Measurements from ENCODE around the gene SCFD1.

GRCh38 chr14:30757082-30757481 is 135.0 kb downstream of the SCFD1 start:
- no peak for TF ChIP-seq GATA3 (IDR thresholded peaks at IDR 0.05; ENCODE audit: low read depth, low read length)
- TF ChIP-seq GATA2 (IDR thresholded peaks at IDR 0.05; ENCODE audit: low read depth, low read length): no peak

Measured in SH-SY5Y (cell line).